NK-92 (cell line): ENCODE results near the gene PHTF1.
"Not testable (repeated sequence)": the region's sequence is repeated elsewhere in the genome, so short reads cannot be mapped to it uniquely, and the experiment has no call there.

ENCODE experiments used
- DNase-seq: peaks from one replicate; lab custom pipeline; 2025; ENCODE audit not compliant: unreplicated experiment; lab: John Stamatoyannopoulos, UW

PHTF1 gene

DNA sequence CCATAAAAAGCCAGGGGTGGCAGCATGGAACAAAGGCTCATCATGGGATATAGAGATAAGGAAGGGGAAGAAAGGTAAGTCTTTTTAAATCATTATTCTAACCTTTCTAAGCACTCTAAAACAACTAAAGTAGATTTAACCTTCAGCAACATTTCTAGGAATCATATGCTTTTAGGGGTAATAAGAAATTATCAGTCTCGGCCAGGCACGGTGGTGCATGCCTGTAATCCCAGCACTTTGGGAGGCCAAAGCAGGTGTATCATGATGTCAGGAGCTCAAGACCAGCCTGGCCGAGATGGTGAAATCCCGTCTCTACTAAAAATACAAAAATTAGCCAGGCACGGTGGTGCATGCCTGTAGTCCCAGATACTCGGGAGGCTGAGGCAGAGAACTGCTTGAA, 20.3 kb upstream of the PHTF1 start:
- no peak for DNase-seq

DNA sequence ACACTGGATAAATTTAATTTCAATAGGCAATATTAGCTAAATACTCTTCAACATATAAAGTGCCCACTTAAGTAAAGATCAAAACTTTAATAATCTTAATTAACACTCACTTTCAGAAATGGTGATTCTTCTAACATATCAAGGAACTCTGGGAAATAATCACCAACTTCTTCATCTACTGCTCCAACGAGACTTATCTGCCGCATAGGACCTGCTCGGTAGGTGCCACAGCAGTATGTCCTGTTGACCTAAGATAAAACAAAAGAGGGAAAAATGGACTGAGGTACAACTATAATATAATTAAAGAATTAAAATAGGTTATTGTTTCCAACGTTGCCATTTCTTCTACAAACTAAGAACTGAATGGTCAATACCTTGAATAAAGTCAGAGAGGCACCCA, 18.3 kb upstream of the PHTF1 start:
- no peak for DNase-seq

DNA sequence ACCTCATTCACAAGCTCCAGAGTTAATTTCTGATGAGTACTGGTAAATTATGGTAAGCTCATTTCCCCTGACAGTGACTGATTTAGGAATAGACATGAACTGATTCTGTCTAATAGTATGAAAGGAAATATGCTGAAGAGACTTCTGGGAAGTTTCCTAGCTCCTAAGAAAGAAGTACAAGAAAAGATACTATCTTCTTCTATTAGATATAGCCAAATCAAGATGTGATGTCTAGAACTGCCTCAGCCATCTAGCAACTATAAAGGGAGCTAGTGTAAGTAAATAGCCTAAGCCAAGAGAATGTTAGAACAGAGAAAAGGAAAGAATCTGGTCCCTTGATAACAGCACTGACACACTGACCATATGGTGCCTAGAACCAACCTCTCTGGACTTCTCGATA, 10.7 kb upstream of the PHTF1 start:
- no peak for DNase-seq

DNA sequence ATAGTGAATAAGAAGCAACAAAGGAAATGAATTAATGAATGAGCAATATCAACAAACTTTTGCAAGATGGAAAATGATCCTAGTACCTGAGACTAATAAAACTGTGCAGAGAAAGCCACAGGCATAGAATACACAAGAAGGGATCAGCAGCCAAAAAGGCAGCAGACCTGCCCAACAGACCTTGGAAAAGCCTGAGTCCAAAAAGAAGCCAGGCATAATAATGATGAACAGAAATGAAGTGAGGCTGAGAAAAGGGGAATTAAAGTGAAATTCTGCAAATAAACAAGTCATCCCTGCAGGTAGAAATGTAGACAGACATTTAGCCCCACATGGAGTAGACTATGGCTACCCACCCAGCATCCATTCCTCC, 10.3 kb upstream of the PHTF1 start:
- no peak for DNase-seq

DNA sequence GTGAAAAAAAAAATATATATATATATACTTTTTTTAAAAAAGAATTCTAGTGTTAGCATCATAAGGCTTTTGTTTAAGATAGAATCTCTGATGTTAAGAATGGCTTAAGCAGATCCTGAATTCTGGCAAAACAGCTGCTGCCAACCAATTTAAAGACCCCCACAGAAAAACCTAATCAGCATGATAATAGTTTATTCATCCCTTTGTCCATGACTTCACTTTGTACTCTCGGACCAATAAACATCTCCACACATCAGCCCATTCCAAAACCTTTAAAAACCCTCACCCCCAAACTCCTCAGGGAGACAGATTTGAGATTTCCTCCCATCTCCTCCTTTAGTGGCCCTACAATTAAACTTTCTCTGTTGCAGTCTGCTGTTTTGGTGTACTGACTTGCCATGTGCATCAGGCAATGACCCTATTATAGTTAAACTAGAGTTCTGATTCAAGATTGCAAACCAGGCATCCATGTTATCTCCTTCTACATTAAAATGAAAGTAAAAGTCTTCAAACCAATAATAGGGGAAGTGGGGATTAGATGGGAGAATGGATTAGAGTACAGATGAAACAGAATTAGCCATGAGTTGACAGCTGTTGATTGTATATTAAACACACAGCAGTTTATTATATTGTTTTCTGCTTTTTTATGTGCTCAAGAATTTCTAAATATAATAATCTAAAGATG, 9.8 kb upstream of the PHTF1 start:
- no peak for DNase-seq

DNA sequence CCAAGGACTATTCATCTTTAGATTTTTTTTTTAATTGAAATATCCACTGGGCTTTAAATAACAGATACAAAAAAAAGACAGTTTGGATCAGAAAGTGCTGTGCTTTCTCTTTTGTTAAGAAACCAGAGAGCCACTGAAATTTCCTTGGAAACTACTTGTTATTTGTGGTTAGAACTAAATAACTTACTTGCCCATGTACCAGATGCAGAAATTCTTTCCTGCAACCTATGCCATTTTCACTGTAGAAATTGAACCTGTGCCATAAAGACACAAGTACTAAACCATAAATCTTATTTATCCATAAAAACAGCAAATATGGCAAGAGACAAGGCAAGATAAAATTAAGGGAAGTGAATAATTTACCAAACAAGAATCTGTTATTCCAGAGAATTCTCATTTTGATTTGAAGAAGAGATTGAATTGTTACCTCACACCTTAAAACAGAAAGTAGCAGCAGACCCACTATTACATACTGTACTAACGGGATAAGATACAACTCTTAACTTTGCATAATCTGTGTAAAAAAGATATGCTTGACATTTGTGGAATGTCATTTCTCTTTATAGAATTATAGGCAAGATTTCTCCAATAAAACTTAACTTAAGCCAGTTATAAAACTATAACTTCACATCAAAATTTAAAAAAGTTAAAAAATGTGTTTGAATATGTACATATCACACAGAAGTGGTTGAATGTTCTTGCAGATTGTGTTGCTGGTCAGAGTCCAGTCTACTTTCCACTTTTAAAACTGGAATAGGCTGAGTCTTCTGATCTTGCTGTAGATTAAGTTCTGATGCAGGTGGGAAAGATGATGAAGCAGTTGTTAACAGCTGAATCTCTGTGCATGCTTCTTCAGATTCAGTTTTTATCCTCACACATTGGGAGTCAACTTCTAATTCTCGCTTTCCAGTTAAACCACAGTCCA, 6.3 kb upstream of the PHTF1 start:
- no peak for DNase-seq

DNA sequence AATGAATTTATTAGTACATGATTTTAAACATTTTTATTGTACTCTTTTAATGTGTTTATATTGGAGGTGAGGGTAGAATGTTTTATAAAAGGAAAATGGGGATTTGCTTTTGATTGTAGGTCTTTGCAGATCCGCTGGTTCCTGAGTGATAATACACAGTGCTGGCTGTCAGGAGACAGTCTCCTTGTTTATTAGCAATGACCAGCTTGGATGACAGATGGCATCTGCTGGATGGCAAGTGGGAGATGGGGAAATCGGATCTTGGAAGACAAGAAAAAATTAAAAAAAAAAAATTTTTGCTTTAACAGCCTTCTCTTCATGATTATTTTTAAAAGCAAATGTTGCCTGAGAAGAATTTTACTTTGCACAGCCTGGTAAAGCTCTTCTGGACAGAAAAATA, 4.4 kb upstream of the PHTF1 start:
- DNase-seq = no peak

DNA sequence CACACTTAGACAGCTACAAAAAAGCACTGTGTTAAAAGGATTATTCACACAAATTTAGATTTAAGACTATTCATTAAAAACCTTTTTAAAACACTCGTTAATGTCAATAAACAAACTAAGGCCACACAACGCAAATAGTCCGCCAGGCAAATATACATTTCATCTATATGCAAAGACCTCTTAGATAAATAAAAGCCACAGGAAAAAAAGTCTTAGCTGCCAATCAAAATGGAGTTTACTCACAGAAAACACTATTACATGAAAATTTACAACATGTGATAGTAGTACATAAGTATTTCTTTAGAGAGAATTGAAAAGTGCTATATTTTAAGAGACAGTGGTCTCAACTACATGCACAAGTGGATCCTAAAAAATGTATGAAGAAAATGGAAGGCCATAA, 2.7 kb upstream of the PHTF1 start:
- no peak for DNase-seq

DNA sequence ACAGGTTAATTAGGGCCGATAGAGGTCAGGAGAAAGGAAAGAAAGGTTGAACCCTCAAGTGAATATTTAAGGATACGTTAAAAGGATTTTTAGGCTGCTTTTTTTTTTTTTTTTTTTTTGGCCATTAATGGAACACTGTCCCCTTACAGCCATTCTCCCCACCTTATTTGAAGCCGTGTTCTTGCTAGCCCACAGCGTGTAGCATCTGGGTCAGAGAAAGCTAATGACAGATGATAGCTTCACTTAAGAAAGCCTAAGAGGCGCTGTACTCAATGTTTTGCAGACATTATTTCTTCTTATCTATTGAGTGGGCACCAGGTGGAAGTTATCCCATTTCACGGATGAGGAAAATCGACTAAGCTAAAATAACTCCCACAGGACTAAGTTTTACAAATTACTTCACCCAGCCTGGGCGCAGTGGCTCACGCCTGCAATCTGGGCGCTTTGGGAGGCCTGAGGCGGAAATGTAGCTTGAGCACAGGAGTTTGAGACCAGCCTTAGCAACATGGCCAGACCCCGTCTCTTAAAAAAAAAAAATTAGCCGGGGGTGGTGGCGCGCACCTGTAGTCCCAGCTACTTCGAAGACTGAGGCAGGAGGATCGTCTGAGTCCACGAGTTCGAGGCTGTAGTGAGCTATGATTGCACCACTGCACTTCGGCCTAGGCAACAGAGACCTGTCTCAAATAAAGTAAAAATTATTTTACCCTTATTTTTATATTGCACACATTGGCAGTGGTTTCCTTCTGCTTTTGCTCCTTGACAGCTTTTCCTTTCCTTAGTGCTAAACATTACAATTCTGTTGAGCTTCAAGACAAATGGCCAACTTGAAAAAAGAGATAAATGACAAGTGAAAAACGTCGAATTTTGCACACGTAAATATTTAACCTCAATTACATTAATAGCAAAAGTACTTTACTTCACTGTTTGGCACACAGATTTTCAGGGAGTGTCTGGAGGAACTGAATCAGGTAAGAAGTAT, 1.1 kb upstream of the PHTF1 start:
- no peak for DNase-seq

DNA sequence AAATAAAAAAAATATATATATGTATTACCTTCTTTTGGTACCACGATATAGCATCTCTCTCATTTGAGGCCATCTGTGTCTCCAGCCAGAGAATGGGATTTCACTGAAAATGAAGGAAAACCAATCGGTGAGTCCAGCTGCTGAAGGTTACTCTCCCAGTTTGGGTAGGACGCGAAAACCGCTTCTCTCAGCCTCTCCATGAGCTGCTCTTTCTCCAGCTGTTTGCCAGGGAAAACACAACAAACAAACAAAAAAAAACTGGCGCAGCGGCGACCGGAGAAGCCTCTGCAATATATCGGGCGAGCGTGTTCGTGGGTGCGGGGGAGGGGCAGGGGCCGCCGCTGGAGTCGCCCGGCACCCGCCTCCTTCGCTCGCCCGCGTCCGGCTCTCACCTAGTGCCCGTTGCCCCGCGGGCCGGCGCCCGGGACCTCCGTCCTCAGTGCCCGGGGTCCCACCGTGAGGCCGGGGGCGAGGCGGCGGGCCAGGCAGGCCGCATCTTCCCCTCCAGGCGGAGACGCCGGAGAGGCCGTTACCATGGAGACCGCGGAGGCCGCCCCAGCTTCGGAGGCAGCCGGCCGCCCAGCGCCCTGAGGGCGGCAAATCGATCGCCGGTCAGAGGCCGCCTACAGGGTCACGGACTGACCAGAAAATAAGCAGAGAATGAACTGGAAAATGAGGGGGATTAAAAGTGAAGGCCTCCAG, 504 bp downstream of the PHTF1 start:
- no peak for DNase-seq

DNA sequence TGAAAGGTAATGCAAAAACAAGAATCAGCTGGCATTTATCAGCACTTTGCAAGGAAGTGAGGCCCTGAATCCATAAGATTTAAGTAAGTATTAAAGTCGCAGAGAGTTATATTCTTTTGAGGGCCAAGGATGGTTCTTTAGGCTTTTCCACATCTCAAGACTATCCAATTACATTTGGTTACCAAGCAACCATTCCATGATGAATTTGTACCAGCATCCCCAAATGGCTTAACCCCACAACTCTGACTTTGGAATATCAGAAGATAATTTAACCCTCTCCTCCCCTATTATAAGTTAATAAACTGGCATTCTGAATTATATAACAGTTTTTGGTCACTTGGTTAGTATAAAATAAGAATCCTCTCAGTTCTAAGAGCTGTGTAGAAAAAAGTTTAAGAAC, 2.8 kb downstream of the PHTF1 start:
- no peak for DNase-seq

DNA sequence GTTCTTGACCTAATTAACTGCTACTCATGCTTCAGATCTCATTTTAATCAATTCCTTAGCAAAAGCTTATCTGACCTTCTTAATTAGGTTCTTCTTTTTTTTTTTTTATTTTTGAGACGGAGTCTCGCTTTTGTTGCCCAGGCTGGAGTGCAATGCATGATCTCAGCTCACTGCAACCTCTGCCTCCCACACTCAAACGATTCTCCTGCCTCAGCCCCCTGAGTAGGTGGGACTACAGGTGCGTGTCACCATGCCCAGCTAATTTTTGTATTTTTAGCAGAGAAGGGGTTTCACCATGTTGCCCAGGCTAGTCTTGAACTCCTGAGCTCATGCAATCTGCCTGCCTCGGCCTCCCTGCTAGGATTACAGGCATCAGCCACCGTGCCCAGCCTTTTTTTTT, 6.0 kb downstream of the PHTF1 start:
- DNase-seq = not testable (repeated sequence)

DNA sequence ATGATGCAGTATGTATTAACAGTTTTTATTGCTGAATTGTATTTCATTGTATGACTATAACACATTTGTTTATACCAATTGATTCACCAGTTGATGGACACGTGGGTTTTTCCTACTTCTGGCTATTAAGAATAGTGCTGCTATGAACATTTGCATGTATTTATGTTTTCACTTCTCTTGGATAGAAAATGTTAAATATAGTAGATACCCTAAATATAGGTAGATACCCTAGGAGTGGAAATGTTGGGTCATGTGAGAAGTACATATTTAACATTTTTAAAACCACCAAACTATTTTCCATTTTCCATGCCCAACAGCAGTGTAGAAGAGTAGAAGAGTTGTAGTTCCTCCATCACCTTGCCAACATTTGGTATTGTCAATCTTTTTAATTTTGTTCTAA, 7.8 kb downstream of the PHTF1 start:
- DNase-seq = no peak

DNA sequence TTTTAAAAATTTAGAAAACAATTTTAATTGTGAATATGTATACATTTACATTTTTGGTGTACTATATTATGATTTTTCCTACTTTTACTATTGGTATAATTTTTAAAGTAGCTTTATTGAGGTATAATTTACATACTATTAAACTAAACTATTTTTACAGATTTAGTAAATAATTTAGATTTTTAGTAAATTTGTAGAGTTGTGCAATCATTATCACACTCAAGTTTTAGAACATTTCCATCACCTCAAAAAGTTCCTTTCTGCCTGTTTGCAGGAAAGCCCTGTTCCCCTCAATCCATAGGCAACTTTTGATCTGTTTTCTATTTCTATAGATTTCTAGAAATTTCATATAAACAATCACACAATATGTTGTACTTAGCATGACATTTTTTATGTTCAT, 8.2 kb downstream of the PHTF1 start:
- DNase-seq = no peak

DNA sequence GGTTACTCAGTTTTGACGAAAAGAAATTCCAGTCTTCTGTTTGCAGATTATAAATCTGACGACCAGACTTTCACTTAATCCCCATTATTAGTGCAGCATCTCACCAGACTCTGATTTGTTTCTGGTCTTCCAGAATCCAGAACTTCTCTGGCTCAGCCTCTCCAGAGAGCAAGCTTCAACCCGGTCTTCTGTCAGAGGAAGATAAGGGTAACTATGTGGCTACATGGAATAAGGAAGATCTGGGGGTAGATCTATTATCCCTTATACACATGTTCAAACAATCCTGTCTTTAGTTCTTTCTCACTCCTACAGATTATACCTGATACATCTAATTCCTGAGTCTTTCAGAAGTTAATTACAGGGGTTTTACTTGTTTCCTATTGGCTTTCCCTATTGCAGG, 9.9 kb downstream of the PHTF1 start:
- DNase-seq = no peak

DNA sequence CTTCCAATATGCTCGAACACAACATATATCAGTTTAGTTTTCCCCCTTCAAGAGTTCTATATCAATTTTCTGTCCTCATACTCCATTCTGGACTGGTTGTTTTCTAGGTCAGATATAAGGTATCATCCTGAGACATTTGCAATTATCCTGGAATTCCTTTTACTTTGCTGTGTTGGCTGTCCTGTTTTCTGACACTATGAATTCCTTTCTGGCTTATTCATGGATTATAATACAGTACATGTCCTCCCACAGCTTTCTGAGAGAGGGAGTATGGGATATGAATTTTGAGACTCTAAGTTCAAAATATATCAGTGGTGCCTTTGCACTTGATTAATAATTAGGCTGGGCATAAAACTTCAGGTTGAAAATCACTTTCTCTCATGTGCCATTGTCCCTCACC, 11.9 kb downstream of the PHTF1 start:
- DNase-seq = no peak

DNA sequence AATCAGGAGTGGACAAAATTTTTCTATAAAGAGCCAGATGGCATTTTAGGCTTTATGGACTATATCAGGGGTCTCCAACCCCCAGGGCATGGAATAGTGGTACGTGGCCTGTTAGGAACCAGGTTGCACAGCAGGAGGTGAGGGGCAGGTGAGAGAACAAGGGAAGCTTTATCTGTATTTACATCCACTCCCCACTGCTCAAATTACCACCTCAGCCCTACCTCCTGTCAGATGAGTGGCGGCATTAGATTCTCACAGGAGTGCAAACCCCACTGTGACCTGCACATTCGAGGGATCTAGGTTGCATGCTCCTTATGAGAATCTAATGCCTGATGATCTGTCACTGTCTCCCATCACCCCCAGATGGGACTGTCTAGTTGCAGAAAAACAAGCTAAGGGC, 13.9 kb downstream of the PHTF1 start:
- DNase-seq = no peak

DNA sequence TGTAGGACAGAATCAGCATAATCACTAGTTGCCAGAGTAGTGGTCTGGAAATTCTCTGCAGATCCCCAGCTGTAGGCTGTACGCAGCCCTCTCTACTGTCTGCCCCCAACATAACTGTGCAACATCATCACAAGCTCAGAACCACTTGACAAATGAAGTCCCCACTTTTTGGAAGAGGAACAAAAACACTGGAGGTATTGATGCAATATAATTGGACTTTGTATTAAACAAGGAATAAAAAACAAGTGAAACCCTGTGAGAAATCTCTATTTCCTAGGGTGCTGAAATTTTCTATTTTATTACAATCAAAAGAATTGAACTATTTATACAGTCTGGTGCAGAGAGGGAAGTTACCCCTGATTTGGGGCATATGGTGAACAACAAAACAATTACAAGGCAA, 15.2 kb downstream of the PHTF1 start:
- DNase-seq = no peak

DNA sequence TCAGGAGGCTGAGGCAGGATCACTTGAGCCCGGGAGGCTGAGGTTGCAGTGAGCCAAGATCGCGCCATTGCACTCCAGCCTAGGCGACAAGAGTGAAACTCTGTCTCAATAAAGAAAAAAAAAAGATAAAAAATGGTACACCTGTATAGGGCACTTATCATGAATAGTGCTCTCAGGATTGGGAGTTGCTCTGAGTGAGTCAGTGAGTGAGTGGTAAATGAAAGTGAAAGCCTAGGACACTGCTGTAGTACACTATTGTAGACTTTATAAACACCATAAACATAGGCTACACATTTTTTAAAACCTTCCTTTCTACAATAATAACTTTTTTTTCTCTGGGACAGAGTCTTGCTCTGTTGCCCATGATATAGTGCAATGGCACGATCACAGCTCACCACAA, 16.8 kb downstream of the PHTF1 start:
- DNase-seq = no peak

DNA sequence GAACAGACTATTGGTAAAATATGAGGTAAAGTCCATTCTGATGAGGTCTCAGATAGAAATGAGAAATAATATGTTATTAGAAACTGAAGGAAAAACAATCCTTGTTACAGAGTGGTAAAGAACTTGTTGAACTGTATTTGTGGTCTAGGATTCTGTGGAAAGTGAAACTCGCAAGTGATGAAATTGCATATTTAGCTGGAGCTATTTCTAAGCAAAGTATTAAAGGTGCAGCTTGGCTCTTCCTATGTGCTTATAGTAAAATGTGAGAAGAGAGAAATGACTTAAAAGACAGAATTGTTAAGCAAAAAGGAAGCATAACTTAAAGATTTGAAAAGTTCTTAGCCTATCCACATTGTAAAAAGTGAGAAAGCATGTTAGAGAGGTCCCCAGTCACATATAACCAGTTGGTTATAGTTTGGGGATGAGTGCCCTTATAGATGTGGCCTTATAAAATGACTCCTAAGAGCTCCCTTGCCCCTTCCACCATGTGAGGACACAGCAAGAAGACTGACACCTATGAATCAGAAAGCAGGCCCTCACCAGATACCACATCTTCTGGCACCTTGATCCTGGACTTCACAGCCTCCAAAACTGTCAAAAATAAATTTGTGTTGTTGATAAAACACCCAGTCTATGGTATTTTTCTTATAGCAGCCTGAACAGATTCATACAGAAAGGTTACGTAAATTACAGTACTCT, 24.8 kb downstream of the PHTF1 start:
- DNase-seq = no peak
